HPDE6-E6E7 (cell line): Measurements from ENCODE around the gene CRACDL.
A peak's percentile ranks its signal among the peaks of the same experiment; 100 is the strongest.

ENCODE experiments used
- DNase-seq: peaks from one replicate; pipeline ENCODE4 v3.0.0; 2011; ENCODE audit warnings: missing footprints; ENCODE audit errors: extremely low spot score

CRACDL gene

GRCh38 chr2:98935777-98936352, at the start of gene CRACDL:
TSS of gene CRACDL (minus strand) at chr2:98936225. CDS start at chr2:98846800, 89,425 bp downstream.
- DNase-seq, result no peak

- DNase-seq, result no peak
Observed at GRCh38 chr2:98975611-98976010, 39.6 kb upstream of the CRACDL start.

- DNase-seq, result no peak
Observed at GRCh38 chr2:98972582-98973167, 36.6 kb upstream of the CRACDL start.

- no peak for DNase-seq
Observed at GRCh38 chr2:98959810-98960507, 23.9 kb upstream of the CRACDL start.

GRCh38 chr2:98952966-98953365, 16.9 kb upstream of the CRACDL start:
- DNase-seq, result no peak

GRCh38 chr2:98948956-98949739, 13.1 kb upstream of the CRACDL start:
- DNase-seq, result no peak

GRCh38 chr2:98947554-98947953, 11.5 kb upstream of the CRACDL start:
- no peak for DNase-seq

- DNase-seq, result no peak
Observed at GRCh38 chr2:98946855-98947254, 10.8 kb upstream of the CRACDL start.

GRCh38 chr2:98944775-98945174, 8.8 kb upstream of the CRACDL start:
- no peak for DNase-seq

GRCh38 chr2:98940102-98940501, 4.1 kb upstream of the CRACDL start:
- DNase-seq, result no peak

- no peak for DNase-seq
Observed at GRCh38 chr2:98937906-98938305, 1.9 kb upstream of the CRACDL start.

- peak; percentile 28 for DNase-seq
Observed at GRCh38 chr2:98936353-98937351, 627 bp upstream of the CRACDL start.

GRCh38 chr2:98935111-98935770, 784 bp downstream of the CRACDL start:
- DNase-seq, result no peak

- DNase-seq, result no peak
Observed at GRCh38 chr2:98932778-98933343, 3.2 kb downstream of the CRACDL start.

GRCh38 chr2:98932164-98932563, 3.9 kb downstream of the CRACDL start:
- DNase-seq, result no peak

- no peak for DNase-seq
Observed at GRCh38 chr2:98931596-98931995, 4.4 kb downstream of the CRACDL start.

GRCh38 chr2:98929920-98930319, 6.1 kb downstream of the CRACDL start:
- no peak for DNase-seq

- DNase-seq, result no peak
Observed at GRCh38 chr2:98928242-98928641, 7.8 kb downstream of the CRACDL start.

GRCh38 chr2:98927027-98927426, 9.0 kb downstream of the CRACDL start:
- DNase-seq, result no peak

- no peak for DNase-seq
Observed at GRCh38 chr2:98926601-98927000, 9.4 kb downstream of the CRACDL start.
